IMR-90 (cell line): ENCODE measurements around the gene SERPINB3. TPM values are rescaled to one million over a fixed set of nuclear protein-coding genes. Genes with fewer than 3 reads are reported as not detected.

Experiments
- ATAC-seq: fragments of 200-7000 bp; cut with Tn5 transposase; 2 replicates; pipeline ENCODE4 v1.9.1; 2020; ENCODE audit warnings: low read depth, mild to moderate bottlenecking, moderate library complexity
- BruUV-seq: library from RNA; stranded (reverse); fragments of 400-500 nt; replicated peaks from 2 replicates; lab custom pipeline; 2021; lab: Mats Ljungman, UMichigan
- CTCF ChIA-PET: fragments of 300-600 bp; formaldehyde crosslinking; extraction: SDS; loops from one replicate; lab custom pipeline; 2021; ENCODE audit warnings: antibody characterized with exemption; lab: Yijun Ruan, JAX
- POLR2A ChIA-PET: fragments of 300-600 bp; sonication (Branson Sonifier 250); formaldehyde crosslinking; loops from one replicate; lab custom pipeline; 2022; ENCODE audit warnings: antibody characterized with exemption; ENCODE audit not compliant: unreplicated experiment; lab: Charles Lee
- DNase-seq: peaks from one replicate; pipeline ENCODE4 v3.0.0; 2013
- H2AFZ ChIP-seq: replicated peaks from 2 replicates; pipeline ENCODE3; 2013; ENCODE audit warnings: low read length, mild to moderate bottlenecking; ENCODE audit not compliant: poor library complexity
- H2AK5ac ChIP-seq: 2 replicates; pipeline ENCODE4 v1.6.1; 2013; ENCODE audit warnings: low read depth, low read length, inconsistent platforms
- H2AK9ac ChIP-seq: replicated peaks from 2 replicates; pipeline ENCODE3; 2013; ENCODE audit warnings: mild to moderate bottlenecking, low read depth, low read length, moderate library complexity; ENCODE audit not compliant: poor library complexity
- H2BK120ac ChIP-seq: 2 replicates; pipeline ENCODE4 v1.6.1; 2013; ENCODE audit warnings: low read depth, low read length, inconsistent platforms
- H2BK15ac ChIP-seq: 3 replicates; pipeline ENCODE4 v1.6.1; 2013; ENCODE audit warnings: low read depth, low read length, inconsistent platforms
- H2BK20ac ChIP-seq: 2 replicates; pipeline ENCODE4 v1.6.1; 2013; ENCODE audit warnings: low read depth, mild to moderate bottlenecking, inconsistent platforms, low read length, moderate library complexity
- H2BK5ac ChIP-seq: 2 replicates; pipeline ENCODE4 v1.6.1; 2013; ENCODE audit warnings: mild to moderate bottlenecking, low read depth, low read length, inconsistent platforms; ENCODE audit not compliant: poor library complexity, severe bottlenecking
- H3K14ac ChIP-seq: replicated peaks from 2 replicates; pipeline ENCODE4 v1.6.1; 2013; ENCODE audit warnings: low read depth, low read length, inconsistent platforms
- H3K18ac ChIP-seq: 2 replicates; pipeline ENCODE4 v1.6.1; 2013; ENCODE audit warnings: low read depth, low read length, control low read depth
- H3K23ac ChIP-seq: 2 replicates; pipeline ENCODE4 v1.6.1; 2013; ENCODE audit warnings: low read depth, low read length, inconsistent platforms
- H3K27ac ChIP-seq: 2 replicates; pipeline ENCODE4 v1.5.1; 2013; ENCODE audit warnings: mild to moderate bottlenecking, control low read depth, low read length; ENCODE audit not compliant: insufficient read depth
- H3K27me3 ChIP-seq: 2 replicates; pipeline ENCODE4 v1.6.1; 2013; ENCODE audit warnings: low read length; ENCODE audit not compliant: control insufficient read depth, insufficient read depth
- H3K36me3 ChIP-seq: 2 replicates; pipeline ENCODE4 v1.6.1; 2013; ENCODE audit warnings: low read length, mixed read lengths; ENCODE audit not compliant: control insufficient read depth, insufficient read depth
- H3K4ac ChIP-seq: 2 replicates; pipeline ENCODE4 v1.6.1; 2013; ENCODE audit warnings: low read depth, low read length, inconsistent platforms
- H3K4me1 ChIP-seq: 2 replicates; pipeline ENCODE4 v1.6.1; 2013; ENCODE audit warnings: low read length, mixed read lengths; ENCODE audit not compliant: control insufficient read depth, insufficient read depth
- H3K4me2 ChIP-seq: 2 replicates; pipeline ENCODE4 v1.6.1; 2013; ENCODE audit warnings: low read depth, mild to moderate bottlenecking, control low read depth, low read length, moderate library complexity
- H3K4me3 ChIP-seq: 2 replicates; pipeline ENCODE4 v1.5.1; 2013; ENCODE audit warnings: low read depth, mild to moderate bottlenecking, control low read depth, low read length, moderate library complexity; ENCODE audit not compliant: insufficient read depth
- H3K56ac ChIP-seq: 2 replicates; pipeline ENCODE4 v1.6.1; 2013; ENCODE audit warnings: low read length, inconsistent platforms; ENCODE audit not compliant: insufficient read depth; ENCODE audit errors: extremely low read depth
- H3K79me1 ChIP-seq, 2 experiments: 2 replicates each; pipeline ENCODE4 v1.6.1; 2013; ENCODE audit warnings: low read length in 2 of 2, inconsistent platforms in 1 of 2, low read depth in 1 of 2
- H3K9ac ChIP-seq: 2 replicates; pipeline ENCODE4 v1.6.1; 2013; ENCODE audit warnings: low read depth, low read length, control low read depth
- H3K9me1 ChIP-seq: 2 replicates; pipeline ENCODE4 v1.6.1; 2013; ENCODE audit warnings: low read length, inconsistent platforms; ENCODE audit not compliant: insufficient read depth
- H3K9me3 ChIP-seq: 2 replicates; pipeline ENCODE4 v1.6.1; 2013; ENCODE audit warnings: low read length; ENCODE audit not compliant: control insufficient read depth, insufficient read depth
- H4K20me1 ChIP-seq: 2 replicates; pipeline ENCODE4 v1.6.1; 2013; ENCODE audit warnings: low read length, inconsistent platforms; ENCODE audit not compliant: insufficient read depth
- H4K5ac ChIP-seq: 2 replicates; pipeline ENCODE4 v1.6.1; 2013; ENCODE audit warnings: mild to moderate bottlenecking, low read depth, low read length, control low read depth
- H4K8ac ChIP-seq, 2 experiments: 2 replicates each; pipeline ENCODE4 v1.6.1; 2013; ENCODE audit warnings: low read depth in 2 of 2, low read length in 2 of 2, control low read depth in 1 of 2, inconsistent platforms in 1 of 2
- H4K91ac ChIP-seq: 2 replicates; pipeline ENCODE4 v1.6.1; 2013; ENCODE audit warnings: low read depth, low read length, inconsistent platforms; ENCODE audit not compliant: insufficient read depth
- BHLHE40 ChIP-seq: fragments of 150-350 bp; IDR thresholded peaks from 2 replicates; pipeline ENCODE4 v1.6.1; 2016; ENCODE audit warnings: mild to moderate bottlenecking, low read depth, low read length
- CHD1 ChIP-seq: IDR thresholded peaks from 2 replicates; pipeline ENCODE4 v1.6.1; 2012; ENCODE audit warnings: low read depth, low read length, improper control_type of control experiment
- POLR2A ChIP-seq: IDR thresholded peaks from 2 replicates; pipeline ENCODE4 v1.6.1; 2012; ENCODE audit warnings: mild to moderate bottlenecking, low read depth, low read length
- RFX5 ChIP-seq: IDR thresholded peaks from 2 replicates; pipeline ENCODE4 v1.8.0; 2012; ENCODE audit warnings: low read depth, mild to moderate bottlenecking, low read length, moderate library complexity
- WGBS, 2 experiments: methylation state at CpG; one replicate each; pipeline versions ENCODE4 v1.1.5 to v1.1.7; 2013; ENCODE audit warnings: missing lambda C conversion rate in 2 of 2; ENCODE audit not compliant: insufficient read length in 1 of 2; ENCODE audit errors: extremely low coverage in 2 of 2; 5-methylcytosine and 5-hydroxymethylcytosine counted together
- dilution Hi-C: fragments of 300-500 bp; cut with HindIII; formaldehyde crosslinking; loops from one replicate; pipeline ENCODE4 v1.14.3; 2018; ENCODE audit warnings: low sequenced_read_pairs; ENCODE audit not compliant: unreplicated experiment
- in situ Hi-C: fragments of 300-500 bp; cut with MboI; formaldehyde crosslinking; loops from 3 replicates; pipeline ENCODE4 v1.14.3; 2019; ENCODE audit warnings: low sequenced_read_pairs, inconsistent platforms, mixed read lengths
- intact Hi-C: fragments of 100-400 bp; cut with micrococcal nuclease; formaldehyde crosslinking; loops from 2 replicates; pipeline ENCODE4 v1.10.0; 2022
- polyA plus RNA-seq, 3 experiments: library from polyadenylated mRNA; depleted of rRNA; stranded (reverse); fragments of >200 nt; gene quantifications; 2 replicates each; pipeline ENCODE4 v1.2.3, GENCODE V29; 2012; ENCODE audit warnings: low replicate concordance in 1 of 3
- total RNA-seq: library from RNA; depleted of rRNA; stranded (reverse); fragments of >200 nt; gene quantifications from 2 replicates; pipeline ENCODE4 v1.2.3, GENCODE V29; 2012
- TF ChIP-seq, protein P1 (sequence below): conservative IDR thresholded peaks from 2 replicates; pipeline ENCODE4 v1.5.1; 2012; ENCODE audit warnings: mild to moderate bottlenecking, low read depth, low read length, improper control_type of control experiment

The SERPINB3 gene
- total and polyA plus RNA-seq, 2 of the 4 experiments (the other 2 are of a cell fraction) = not detected

GRCh38 chr18:63619661-63620060 is 42.0 kb downstream of the SERPINB3 start:
- ATAC-seq = no peak
- WGBS, 2 experiments = no CpG with 5 or more reads among the region's 3 CpGs

More at GRCh38 chr18:63619661-63620060, 42.0 kb downstream of the SERPINB3 start:
- Histone ChIP-seq H3K9me1 (no peaks in the 10 kb centered on the region), H3K79me1 (no peaks in the 10 kb centered on the region), H2BK5ac (no peak overlapping the region), H3K27ac (no peak overlapping the region), H3K4ac (no peak overlapping the region), H3K9me3 (peaks cover 3% of the 10 kb centered on the region; the same call in 1 of the 2 replicates), H3K23ac (no peak overlapping the region), H3K36me3 (no peaks in the 10 kb centered on the region), H3K18ac (no peak overlapping the region), H2AFZ (no peak overlapping the region), H2BK20ac (no peak overlapping the region), H4K20me1 (no peaks in the 10 kb centered on the region), H3K4me2 (no peak overlapping the region), H2BK120ac (no peak overlapping the region), H3K27me3 (no peaks in the 10 kb centered on the region; the same call in 1 of the 2 replicates), H3K56ac (no peak overlapping the region), H2AK5ac (no peak overlapping the region), H4K5ac (no peak overlapping the region), H3K4me3 (no peak overlapping the region), H3K9ac (no peak overlapping the region), H2AK9ac (no peak overlapping the region), H2BK15ac (no peak overlapping the region), H3K14ac (no peak overlapping the region; the same call in 1 of the 2 replicates), H4K8ac (no peak overlapping the region), H3K4me1 (no peaks in the 10 kb centered on the region), H4K91ac (no peak overlapping the region)
- no peak for DNase-seq
- no TSS peak for BruUV-seq
- CTCF ChIA-PET = no interaction called here
- POLR2A ChIA-PET = no interaction called here
- intact Hi-C loops = no loop called here
- dilution Hi-C loops = no loop called here
- in situ Hi-C loops = no loop called here
- TF ChIP-seq CHD1 (no peak), RFX5 (no peak), BHLHE40 (no peak), POLR2A (no peak)
- TF ChIP-seq, protein P1, sequence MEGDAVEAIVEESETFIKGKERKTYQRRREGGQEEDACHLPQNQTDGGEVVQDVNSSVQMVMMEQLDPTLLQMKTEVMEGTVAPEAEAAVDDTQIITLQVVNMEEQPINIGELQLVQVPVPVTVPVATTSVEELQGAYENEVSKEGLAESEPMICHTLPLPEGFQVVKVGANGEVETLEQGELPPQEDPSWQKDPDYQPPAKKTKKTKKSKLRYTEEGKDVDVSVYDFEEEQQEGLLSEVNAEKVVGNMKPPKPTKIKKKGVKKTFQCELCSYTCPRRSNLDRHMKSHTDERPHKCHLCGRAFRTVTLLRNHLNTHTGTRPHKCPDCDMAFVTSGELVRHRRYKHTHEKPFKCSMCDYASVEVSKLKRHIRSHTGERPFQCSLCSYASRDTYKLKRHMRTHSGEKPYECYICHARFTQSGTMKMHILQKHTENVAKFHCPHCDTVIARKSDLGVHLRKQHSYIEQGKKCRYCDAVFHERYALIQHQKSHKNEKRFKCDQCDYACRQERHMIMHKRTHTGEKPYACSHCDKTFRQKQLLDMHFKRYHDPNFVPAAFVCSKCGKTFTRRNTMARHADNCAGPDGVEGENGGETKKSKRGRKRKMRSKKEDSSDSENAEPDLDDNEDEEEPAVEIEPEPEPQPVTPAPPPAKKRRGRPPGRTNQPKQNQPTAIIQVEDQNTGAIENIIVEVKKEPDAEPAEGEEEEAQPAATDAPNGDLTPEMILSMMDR = no peak
